IMR-90 (cell line): Measurements from ENCODE around the gene IGLL1. TPM values are rescaled to one million over a fixed set of nuclear protein-coding genes. Genes with fewer than 3 reads are reported as not detected.

Source experiments
- ATAC-seq: fragments of 200-7000 bp; cut with Tn5 transposase; 2 replicates; pipeline ENCODE4 v1.9.1; 2020; ENCODE audit warnings: low read depth, mild to moderate bottlenecking, moderate library complexity
- BruUV-seq: library from RNA; stranded (reverse); fragments of 400-500 nt; replicated peaks from 2 replicates; lab custom pipeline; 2021; lab: Mats Ljungman, UMichigan
- CTCF ChIA-PET: fragments of 300-600 bp; formaldehyde crosslinking; extraction: SDS; loops from one replicate; lab custom pipeline; 2021; ENCODE audit warnings: antibody characterized with exemption; lab: Yijun Ruan, JAX
- POLR2A ChIA-PET: fragments of 300-600 bp; sonication (Branson Sonifier 250); formaldehyde crosslinking; loops from one replicate; lab custom pipeline; 2022; ENCODE audit warnings: antibody characterized with exemption; ENCODE audit not compliant: unreplicated experiment; lab: Charles Lee
- DNase-seq: peaks from one replicate; pipeline ENCODE4 v3.0.0; 2013
- H2AFZ ChIP-seq: replicated peaks from 2 replicates; pipeline ENCODE3; 2013; ENCODE audit warnings: low read length, mild to moderate bottlenecking; ENCODE audit not compliant: poor library complexity
- H2AK5ac ChIP-seq: 2 replicates; pipeline ENCODE4 v1.6.1; 2013; ENCODE audit warnings: low read depth, low read length, inconsistent platforms
- H2AK9ac ChIP-seq: replicated peaks from 2 replicates; pipeline ENCODE3; 2013; ENCODE audit warnings: mild to moderate bottlenecking, low read depth, low read length, moderate library complexity; ENCODE audit not compliant: poor library complexity
- H2BK120ac ChIP-seq: 2 replicates; pipeline ENCODE4 v1.6.1; 2013; ENCODE audit warnings: low read depth, low read length, inconsistent platforms
- H2BK15ac ChIP-seq: 3 replicates; pipeline ENCODE4 v1.6.1; 2013; ENCODE audit warnings: low read depth, low read length, inconsistent platforms
- H2BK20ac ChIP-seq: 2 replicates; pipeline ENCODE4 v1.6.1; 2013; ENCODE audit warnings: low read depth, mild to moderate bottlenecking, inconsistent platforms, low read length, moderate library complexity
- H2BK5ac ChIP-seq: 2 replicates; pipeline ENCODE4 v1.6.1; 2013; ENCODE audit warnings: mild to moderate bottlenecking, low read depth, low read length, inconsistent platforms; ENCODE audit not compliant: poor library complexity, severe bottlenecking
- H3K14ac ChIP-seq: replicated peaks from 2 replicates; pipeline ENCODE4 v1.6.1; 2013; ENCODE audit warnings: low read depth, low read length, inconsistent platforms
- H3K18ac ChIP-seq: 2 replicates; pipeline ENCODE4 v1.6.1; 2013; ENCODE audit warnings: low read depth, low read length, control low read depth
- H3K23ac ChIP-seq: 2 replicates; pipeline ENCODE4 v1.6.1; 2013; ENCODE audit warnings: low read depth, low read length, inconsistent platforms
- H3K27ac ChIP-seq: 2 replicates; pipeline ENCODE4 v1.5.1; 2013; ENCODE audit warnings: mild to moderate bottlenecking, control low read depth, low read length; ENCODE audit not compliant: insufficient read depth
- H3K27me3 ChIP-seq: 2 replicates; pipeline ENCODE4 v1.6.1; 2013; ENCODE audit warnings: low read length; ENCODE audit not compliant: control insufficient read depth, insufficient read depth
- H3K36me3 ChIP-seq: 2 replicates; pipeline ENCODE4 v1.6.1; 2013; ENCODE audit warnings: low read length, mixed read lengths; ENCODE audit not compliant: control insufficient read depth, insufficient read depth
- H3K4ac ChIP-seq: 2 replicates; pipeline ENCODE4 v1.6.1; 2013; ENCODE audit warnings: low read depth, low read length, inconsistent platforms
- H3K4me1 ChIP-seq: 2 replicates; pipeline ENCODE4 v1.6.1; 2013; ENCODE audit warnings: low read length, mixed read lengths; ENCODE audit not compliant: control insufficient read depth, insufficient read depth
- H3K4me2 ChIP-seq: 2 replicates; pipeline ENCODE4 v1.6.1; 2013; ENCODE audit warnings: low read depth, mild to moderate bottlenecking, control low read depth, low read length, moderate library complexity
- H3K4me3 ChIP-seq: 2 replicates; pipeline ENCODE4 v1.5.1; 2013; ENCODE audit warnings: low read depth, mild to moderate bottlenecking, control low read depth, low read length, moderate library complexity; ENCODE audit not compliant: insufficient read depth
- H3K56ac ChIP-seq: 2 replicates; pipeline ENCODE4 v1.6.1; 2013; ENCODE audit warnings: low read length, inconsistent platforms; ENCODE audit not compliant: insufficient read depth; ENCODE audit errors: extremely low read depth
- H3K79me1 ChIP-seq, 2 experiments: 2 replicates each; pipeline ENCODE4 v1.6.1; 2013; ENCODE audit warnings: low read length in 2 of 2, inconsistent platforms in 1 of 2, low read depth in 1 of 2
- H3K9ac ChIP-seq: 2 replicates; pipeline ENCODE4 v1.6.1; 2013; ENCODE audit warnings: low read depth, low read length, control low read depth
- H3K9me1 ChIP-seq: 2 replicates; pipeline ENCODE4 v1.6.1; 2013; ENCODE audit warnings: low read length, inconsistent platforms; ENCODE audit not compliant: insufficient read depth
- H3K9me3 ChIP-seq: 2 replicates; pipeline ENCODE4 v1.6.1; 2013; ENCODE audit warnings: low read length; ENCODE audit not compliant: control insufficient read depth, insufficient read depth
- H4K20me1 ChIP-seq: 2 replicates; pipeline ENCODE4 v1.6.1; 2013; ENCODE audit warnings: low read length, inconsistent platforms; ENCODE audit not compliant: insufficient read depth
- H4K5ac ChIP-seq: 2 replicates; pipeline ENCODE4 v1.6.1; 2013; ENCODE audit warnings: mild to moderate bottlenecking, low read depth, low read length, control low read depth
- H4K8ac ChIP-seq, 2 experiments: 2 replicates each; pipeline ENCODE4 v1.6.1; 2013; ENCODE audit warnings: low read depth in 2 of 2, low read length in 2 of 2, control low read depth in 1 of 2, inconsistent platforms in 1 of 2
- H4K91ac ChIP-seq: 2 replicates; pipeline ENCODE4 v1.6.1; 2013; ENCODE audit warnings: low read depth, low read length, inconsistent platforms; ENCODE audit not compliant: insufficient read depth
- BHLHE40 ChIP-seq: fragments of 150-350 bp; IDR thresholded peaks from 2 replicates; pipeline ENCODE4 v1.6.1; 2016; ENCODE audit warnings: mild to moderate bottlenecking, low read depth, low read length
- WGBS, 2 experiments: methylation state at CpG; one replicate each; pipeline versions ENCODE4 v1.1.5 to v1.1.7; 2013; ENCODE audit warnings: missing lambda C conversion rate in 2 of 2; ENCODE audit not compliant: insufficient read length in 1 of 2; ENCODE audit errors: extremely low coverage in 2 of 2; 5-methylcytosine and 5-hydroxymethylcytosine counted together
- dilution Hi-C: fragments of 300-500 bp; cut with HindIII; formaldehyde crosslinking; loops from one replicate; pipeline ENCODE4 v1.14.3; 2018; ENCODE audit warnings: low sequenced_read_pairs; ENCODE audit not compliant: unreplicated experiment
- in situ Hi-C: fragments of 300-500 bp; cut with MboI; formaldehyde crosslinking; loops from 3 replicates; pipeline ENCODE4 v1.14.3; 2019; ENCODE audit warnings: low sequenced_read_pairs, inconsistent platforms, mixed read lengths
- intact Hi-C: fragments of 100-400 bp; cut with micrococcal nuclease; formaldehyde crosslinking; loops from 2 replicates; pipeline ENCODE4 v1.10.0; 2022
- polyA plus RNA-seq, 3 experiments: library from polyadenylated mRNA; depleted of rRNA; stranded (reverse); fragments of >200 nt; gene quantifications; 2 replicates each; pipeline ENCODE4 v1.2.3, GENCODE V29; 2012; ENCODE audit warnings: low replicate concordance in 1 of 3
- total RNA-seq: library from RNA; depleted of rRNA; stranded (reverse); fragments of >200 nt; gene quantifications from 2 replicates; pipeline ENCODE4 v1.2.3, GENCODE V29; 2012
- TF ChIP-seq, protein P1 (sequence below): fragments of 150-350 bp; IDR thresholded peaks from 2 replicates; pipeline ENCODE4 v1.6.1; 2017; ENCODE audit warnings: mild to moderate bottlenecking, antibody characterized with exemption, low read length, low read depth

IGLL1 gene
- total and polyA plus RNA-seq, 2 of the 4 experiments (the other 2 are of a cell fraction), result not detected

- no peak overlapping the region for H3K14ac ChIP-seq
- H3K9ac ChIP-seq, result no peak overlapping the region
- H4K8ac ChIP-seq, result no peak overlapping the region
- H4K20me1 ChIP-seq, result no peaks in the 10 kb centered on the region
- ChIA-PET CTCF (no interaction called here), POLR2A (no interaction called here)
- H3K4ac ChIP-seq, result no peak overlapping the region
- no peaks in the 10 kb centered on the region for H3K9me3 ChIP-seq
- no peak for ATAC-seq
- no peak overlapping the region for H3K4me3 ChIP-seq
- no peak overlapping the region for H4K5ac ChIP-seq
- H2BK5ac ChIP-seq, result no peak overlapping the region
- no peak overlapping the region for H2BK120ac ChIP-seq
- H2BK15ac ChIP-seq, result no peak overlapping the region
- no peak overlapping the region for H4K91ac ChIP-seq
- H3K27me3 ChIP-seq, result peaks cover 20% of the 10 kb centered on the region
- in situ Hi-C loops, result no loop called here
- H3K23ac ChIP-seq, result no peak overlapping the region
- no peak for DNase-seq
- H3K4me2 ChIP-seq, result no peak overlapping the region
- no peaks in the 10 kb centered on the region for H3K9me1 ChIP-seq
- H2BK20ac ChIP-seq, result no peak overlapping the region
- H3K79me1 ChIP-seq, result no peaks in the 10 kb centered on the region
- H3K56ac ChIP-seq, result no peak overlapping the region
- H3K4me1 ChIP-seq, result no peaks in the 10 kb centered on the region
- no peak for TF ChIP-seq BHLHE40
- TF ChIP-seq, protein P1, sequence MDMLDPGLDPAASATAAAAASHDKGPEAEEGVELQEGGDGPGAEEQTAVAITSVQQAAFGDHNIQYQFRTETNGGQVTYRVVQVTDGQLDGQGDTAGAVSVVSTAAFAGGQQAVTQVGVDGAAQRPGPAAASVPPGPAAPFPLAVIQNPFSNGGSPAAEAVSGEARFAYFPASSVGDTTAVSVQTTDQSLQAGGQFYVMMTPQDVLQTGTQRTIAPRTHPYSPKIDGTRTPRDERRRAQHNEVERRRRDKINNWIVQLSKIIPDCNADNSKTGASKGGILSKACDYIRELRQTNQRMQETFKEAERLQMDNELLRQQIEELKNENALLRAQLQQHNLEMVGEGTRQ, result no peak
- no peak overlapping the region for H2AK9ac ChIP-seq
- intact Hi-C loops, result no loop called here
- H2AFZ ChIP-seq, result no peak overlapping the region
- H3K18ac ChIP-seq, result no peak overlapping the region
- no TSS peak for BruUV-seq
- dilution Hi-C loops, result no loop called here
- WGBS, 2 experiments, result 73% methylated on average over 2 of the region's 5 CpGs; no CpG with 5 or more reads in 1 of the 2 experiments
- no peak overlapping the region for H2AK5ac ChIP-seq
- no peak overlapping the region for H3K27ac ChIP-seq
- H3K36me3 ChIP-seq, result no peaks in the 10 kb centered on the region
These were observed 810 bp downstream of the IGLL1 start for GRCh38 chr22:23579280-23579679.
